LNCAP (cell line): ENCODE measurements around the gene COIL.

Experiments
- CTCF ChIP-seq: fragments of 450-650 bp; IDR thresholded peaks from 2 replicates; pipeline ENCODE4 v1.5.1; 2017; ENCODE audit warnings: mild to moderate bottlenecking

The COIL gene

DNA sequence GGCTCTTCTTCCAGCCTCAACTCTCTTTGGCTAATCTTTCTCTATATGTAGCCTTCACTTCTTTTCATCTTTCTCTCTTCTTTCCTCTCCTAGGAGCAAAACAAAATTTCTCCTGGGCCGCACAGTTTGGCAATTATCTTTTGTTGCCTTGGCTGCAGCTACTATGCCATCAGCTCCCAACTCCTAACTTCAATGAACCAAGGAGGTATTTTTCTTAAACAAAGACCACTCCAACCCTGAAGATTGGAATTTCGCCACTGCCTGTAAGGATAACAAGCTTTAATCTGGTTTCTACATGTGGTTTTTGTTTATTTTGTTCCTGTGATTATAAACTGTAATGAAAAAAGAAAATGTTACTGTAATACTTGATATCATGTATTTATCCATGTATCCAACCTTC lies 14.8 kb upstream of the COIL start:
- no peak for TF ChIP-seq CTCF

- no peak for TF ChIP-seq CTCF
Measured at GRCh38 chr17:56974055-56974454, 13.2 kb upstream of the COIL start.

DNA sequence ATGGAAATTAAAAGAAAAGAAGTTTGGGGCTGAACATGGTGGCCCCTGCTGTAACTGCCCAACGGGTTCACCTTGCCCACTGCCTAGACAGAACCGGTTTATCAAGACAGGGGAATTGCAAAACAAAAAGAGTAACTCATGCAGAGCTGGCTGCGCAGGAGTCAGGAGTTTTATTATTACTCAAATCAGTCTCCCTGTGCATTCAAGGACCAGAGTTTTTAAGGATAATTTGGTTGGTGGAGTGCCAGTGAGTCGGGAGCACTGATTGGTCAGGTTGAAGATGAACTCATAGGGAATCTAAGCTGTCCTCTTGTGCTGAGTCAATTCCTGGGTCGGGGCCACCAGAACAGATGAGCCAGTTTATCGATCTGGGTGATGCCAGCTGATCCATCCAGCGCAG lies 12.7 kb upstream of the COIL start:
- TF ChIP-seq CTCF, result no peak

DNA sequence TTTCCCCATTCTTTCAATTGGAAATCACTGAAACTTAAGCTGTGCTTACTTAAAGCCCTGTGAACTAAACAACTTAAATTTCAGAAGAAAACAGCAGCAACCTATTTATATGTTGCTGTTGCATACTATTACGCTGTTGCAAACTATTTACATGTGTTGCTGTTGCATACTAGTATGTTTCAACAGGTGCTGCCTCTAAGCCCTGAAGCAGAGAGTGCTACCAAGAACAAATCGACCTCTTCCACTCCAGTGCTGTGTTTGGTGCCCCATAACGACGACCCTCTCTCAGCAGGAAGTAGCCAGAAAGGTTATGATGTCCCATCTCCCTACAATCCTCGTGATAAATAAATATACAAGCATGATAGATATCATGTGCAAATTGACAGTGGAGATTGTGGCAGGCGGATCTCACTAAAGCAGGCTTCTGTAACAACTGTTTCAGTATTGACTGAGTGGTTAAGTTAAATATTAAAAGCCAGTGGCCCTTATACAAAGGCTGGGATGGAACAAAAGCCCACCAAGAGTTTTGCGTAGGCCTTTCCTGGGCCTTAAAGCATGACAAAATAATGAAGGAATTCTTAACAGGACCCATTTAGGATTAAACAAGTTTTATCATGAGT lies 11.4 kb upstream of the COIL start:
- no peak for TF ChIP-seq CTCF

DNA sequence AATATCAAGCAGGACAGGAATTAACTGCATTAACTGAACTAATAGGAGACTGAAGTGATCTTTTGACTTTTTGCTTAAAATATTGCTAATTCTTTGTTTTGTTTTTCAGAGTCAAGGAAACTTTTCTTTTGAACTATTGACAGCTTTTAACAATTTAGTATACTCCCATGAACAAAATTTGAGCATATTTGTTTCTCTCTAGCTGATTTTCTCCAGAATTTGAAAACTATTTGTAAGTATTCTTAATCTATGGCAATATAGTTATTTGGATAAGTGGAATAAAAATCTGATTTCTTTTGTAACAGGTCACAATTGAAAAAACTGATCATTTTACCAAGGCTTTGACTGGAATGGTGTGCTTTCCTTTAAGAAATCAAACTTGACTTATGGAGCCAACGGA lies 10.1 kb upstream of the COIL start:
- TF ChIP-seq CTCF, result no peak

DNA sequence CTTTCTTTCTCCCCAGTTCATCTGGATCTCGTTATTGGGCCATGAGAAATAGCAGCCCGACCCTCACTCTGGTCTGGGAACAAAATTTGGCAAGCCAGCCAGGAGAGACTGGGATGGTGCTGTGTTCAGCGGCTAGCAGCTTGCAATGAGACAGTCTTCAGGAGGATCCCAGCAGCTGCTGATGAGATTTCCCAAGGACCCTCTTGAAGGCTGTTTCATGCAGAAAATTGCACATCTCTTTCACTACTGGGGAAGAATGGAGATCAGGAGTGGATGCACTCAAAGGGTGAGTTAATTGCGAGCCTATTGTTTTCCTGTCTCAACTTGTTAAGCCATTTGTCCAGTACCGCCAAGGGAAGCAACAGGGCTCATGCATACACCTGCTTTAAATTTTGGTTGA lies 5.5 kb upstream of the COIL start:
- no peak for TF ChIP-seq CTCF

GRCh38 chr17:56956992-56957391 lies 3.9 kb downstream of the COIL start:
- TF ChIP-seq CTCF, result no peak

- no peak for TF ChIP-seq CTCF
Measured at GRCh38 chr17:56949595-56949994, 11.3 kb downstream of the COIL start.
